HK-2 (cell line): ENCODE results near the gene FZD4.
"Not testable (repeated sequence)": the region's sequence is repeated elsewhere in the genome, so short reads cannot be mapped to it uniquely, and the experiment has no call there.

Experiments used
- DNase-seq: peaks from one replicate; pipeline ENCODE4 v3.0.0-alpha.2; 2018; ENCODE audit not compliant: unreplicated experiment

The FZD4 gene

GRCh38 chr11:86938203-86938899, 16.8 kb downstream of the FZD4 start:
- no peak for DNase-seq

GRCh38 chr11:86937193-86937806, 17.9 kb downstream of the FZD4 start:
- not testable (repeated sequence) for DNase-seq

GRCh38 chr11:86934926-86935579, 20.1 kb downstream of the FZD4 start:
- no peak for DNase-seq

GRCh38 chr11:86934582-86934900, 20.7 kb downstream of the FZD4 start:
- no peak for DNase-seq

GRCh38 chr11:86933891-86934581, 21.2 kb downstream of the FZD4 start:
- no peak for DNase-seq

GRCh38 chr11:86932924-86933875, 22.0 kb downstream of the FZD4 start:
- DNase-seq, result no peak

- DNase-seq, result no peak
Measured at GRCh38 chr11:86932259-86932585, 23.0 kb downstream of the FZD4 start.

GRCh38 chr11:86931548-86932258, 23.5 kb downstream of the FZD4 start:
- DNase-seq, result no peak

GRCh38 chr11:86930957-86931547, 24.1 kb downstream of the FZD4 start:
- DNase-seq, result no peak

- DNase-seq, result no peak
Measured at GRCh38 chr11:86926975-86927374, 28.2 kb downstream of the FZD4 start.

- peak; percentile 65 for DNase-seq
Measured at GRCh38 chr11:86923999-86924766, 31.0 kb downstream of the FZD4 start.

- DNase-seq, result no peak
Measured at GRCh38 chr11:86922225-86922624, 33.0 kb downstream of the FZD4 start.

GRCh38 chr11:86919557-86920210, 35.5 kb downstream of the FZD4 start:
- no peak for DNase-seq

- no peak for DNase-seq
Measured at GRCh38 chr11:86918973-86919372, 36.2 kb downstream of the FZD4 start.

GRCh38 chr11:86918496-86918895, 36.7 kb downstream of the FZD4 start:
- DNase-seq, result no peak

- no peak for DNase-seq
Measured at GRCh38 chr11:86917589-86917988, 37.6 kb downstream of the FZD4 start.

- DNase-seq, result peak; percentile 14
Measured at GRCh38 chr11:86916330-86916729, 38.9 kb downstream of the FZD4 start.

- DNase-seq, result not testable (repeated sequence)
Measured at GRCh38 chr11:86915850-86916249, 39.3 kb downstream of the FZD4 start.

GRCh38 chr11:86914865-86915519, 40.2 kb downstream of the FZD4 start:
- DNase-seq, result no peak
